Measurements from ENCODE around the gene NCBP2L. TPM values are rescaled to one million over a fixed set of nuclear protein-coding genes. Genes with fewer than 3 reads are reported as not detected.
A peak's percentile ranks its signal among the peaks of the same experiment; 100 is the strongest.

The NCBP2L gene
- total RNA-seq, 4 donors from 2014 or later, result not detected

DNA sequence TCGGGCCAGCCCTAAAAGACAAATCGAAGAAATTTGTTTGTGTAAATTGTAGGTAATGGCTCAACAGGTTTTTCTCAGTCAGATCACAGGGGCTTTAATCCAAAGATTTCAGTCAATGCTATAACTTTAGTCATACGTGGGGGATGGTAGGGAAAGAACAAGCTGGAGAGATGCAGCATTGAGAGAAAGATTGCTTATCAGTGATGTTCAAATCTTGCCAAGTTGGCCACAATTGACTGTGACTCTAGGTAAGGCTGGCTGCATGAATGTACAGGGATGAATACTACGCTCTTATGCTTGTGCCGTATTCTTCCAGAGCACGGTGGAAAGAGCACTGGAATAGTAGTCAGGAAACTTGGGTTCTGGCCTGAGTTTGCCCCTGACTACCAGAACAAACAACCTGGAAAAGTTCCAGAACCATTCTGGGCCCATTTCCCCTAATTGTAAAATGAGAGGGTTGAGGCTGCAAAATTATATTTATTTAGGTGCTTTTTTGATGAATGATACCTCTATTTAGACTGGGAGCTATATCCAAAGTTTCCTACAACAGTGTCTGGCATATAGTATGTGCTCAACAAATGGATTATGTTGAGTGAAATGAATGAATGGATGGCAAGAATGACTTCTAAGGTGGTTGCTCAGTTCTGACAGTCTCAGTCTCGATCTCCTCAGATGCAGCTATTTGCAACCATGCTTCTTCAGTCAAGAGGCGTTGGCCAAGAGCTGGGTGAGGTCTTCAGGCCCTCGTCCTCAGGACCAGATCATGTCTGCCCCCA is 46.4 kb upstream of the NCBP2L start:
- no peaks in the 10 kb centered on the region for H3K36me3 ChIP-seq
- H3K9me3 ChIP-seq, result no peaks in the 10 kb centered on the region
- H3K27ac ChIP-seq (replicated peaks in 1 of 4), result peak overlapping the region; percentile 81 to 82 (median 82)
- no peak for DNase-seq (ENCODE audit: extremely low spot score)
- H3K27me3 ChIP-seq, result no peaks in the 10 kb centered on the region
- peaks cover 68 to 100% (median 92%) of the 10 kb centered on the region in 4 donors for H3K4me1 ChIP-seq
- TF ChIP-seq POLR2AphosphoS5 (IDR thresholded peaks at IDR 0.05), result peak in 1 of 2 donors; percentile 8
- TF ChIP-seq, protein P1, sequence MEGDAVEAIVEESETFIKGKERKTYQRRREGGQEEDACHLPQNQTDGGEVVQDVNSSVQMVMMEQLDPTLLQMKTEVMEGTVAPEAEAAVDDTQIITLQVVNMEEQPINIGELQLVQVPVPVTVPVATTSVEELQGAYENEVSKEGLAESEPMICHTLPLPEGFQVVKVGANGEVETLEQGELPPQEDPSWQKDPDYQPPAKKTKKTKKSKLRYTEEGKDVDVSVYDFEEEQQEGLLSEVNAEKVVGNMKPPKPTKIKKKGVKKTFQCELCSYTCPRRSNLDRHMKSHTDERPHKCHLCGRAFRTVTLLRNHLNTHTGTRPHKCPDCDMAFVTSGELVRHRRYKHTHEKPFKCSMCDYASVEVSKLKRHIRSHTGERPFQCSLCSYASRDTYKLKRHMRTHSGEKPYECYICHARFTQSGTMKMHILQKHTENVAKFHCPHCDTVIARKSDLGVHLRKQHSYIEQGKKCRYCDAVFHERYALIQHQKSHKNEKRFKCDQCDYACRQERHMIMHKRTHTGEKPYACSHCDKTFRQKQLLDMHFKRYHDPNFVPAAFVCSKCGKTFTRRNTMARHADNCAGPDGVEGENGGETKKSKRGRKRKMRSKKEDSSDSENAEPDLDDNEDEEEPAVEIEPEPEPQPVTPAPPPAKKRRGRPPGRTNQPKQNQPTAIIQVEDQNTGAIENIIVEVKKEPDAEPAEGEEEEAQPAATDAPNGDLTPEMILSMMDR (IDR thresholded peaks at IDR 0.05), result no peak
- intact Hi-C loops (cut with DNase I), result no loop called here
- 71% methylated on average over 9 of the region's 9 CpGs for WGBS
- H3K4me3 ChIP-seq, result no peak overlapping the region

DNA sequence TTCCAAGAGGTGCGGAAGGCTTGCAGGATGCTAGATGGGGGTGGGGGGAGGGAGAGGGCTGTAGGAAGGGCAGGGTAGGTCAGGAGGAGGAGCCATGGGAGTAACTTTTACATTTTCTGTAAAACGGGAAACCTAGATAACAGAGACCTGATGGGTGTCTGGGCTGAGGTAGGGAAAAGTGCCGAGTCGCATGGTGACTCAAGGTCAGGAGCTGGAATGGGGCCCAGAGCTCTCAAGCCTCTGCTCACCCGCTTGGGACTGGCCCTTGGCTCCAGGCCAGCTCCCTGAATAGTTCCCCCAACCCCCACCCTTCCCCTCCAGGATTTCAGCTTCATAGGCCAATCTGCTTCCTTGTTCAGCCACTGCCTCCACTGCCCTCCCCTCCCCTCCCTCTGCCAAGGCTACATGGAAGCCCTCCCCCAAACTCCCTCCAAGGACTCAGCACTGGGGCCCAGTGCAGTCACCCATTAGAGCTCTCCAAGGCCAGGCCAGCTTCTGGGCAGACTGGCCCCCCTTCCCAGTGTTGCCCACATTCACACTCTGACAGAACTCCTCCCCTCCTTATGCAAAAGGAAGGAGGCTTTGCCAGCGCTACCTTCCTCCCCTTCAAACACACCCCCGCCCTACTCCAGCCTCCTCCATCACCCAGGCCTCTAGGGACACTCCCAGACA is 45.6 kb upstream of the NCBP2L start:
- intact Hi-C loops (cut with DNase I), result no loop called here
- Histone ChIP-seq H3K27ac (replicated peaks in 1 of 4) (peak overlapping the region; percentile 81 to 82 (median 82)), H3K9me3 (no peaks in the 10 kb centered on the region), H3K4me1 (peaks cover 67 to 98% (median 91%) of the 10 kb centered on the region in 4 donors), H3K27me3 (no peaks in the 10 kb centered on the region), H3K4me3 (no peak overlapping the region), H3K36me3 (no peaks in the 10 kb centered on the region)
- TF ChIP-seq EP300 (IDR thresholded peaks at IDR 0.05) (no peak), POLR2AphosphoS5 (IDR thresholded peaks at IDR 0.05) (peak; percentile 62 to 77), POLR2A (IDR thresholded peaks at IDR 0.05; ENCODE audit: low read depth) (no peak)
- TF ChIP-seq, protein P1 (IDR thresholded peaks at IDR 0.05), result no peak
- peak; percentile 95 for DNase-seq (ENCODE audit: extremely low spot score)
- 32% methylated on average over 7 of the region's 7 CpGs for WGBS

DNA sequence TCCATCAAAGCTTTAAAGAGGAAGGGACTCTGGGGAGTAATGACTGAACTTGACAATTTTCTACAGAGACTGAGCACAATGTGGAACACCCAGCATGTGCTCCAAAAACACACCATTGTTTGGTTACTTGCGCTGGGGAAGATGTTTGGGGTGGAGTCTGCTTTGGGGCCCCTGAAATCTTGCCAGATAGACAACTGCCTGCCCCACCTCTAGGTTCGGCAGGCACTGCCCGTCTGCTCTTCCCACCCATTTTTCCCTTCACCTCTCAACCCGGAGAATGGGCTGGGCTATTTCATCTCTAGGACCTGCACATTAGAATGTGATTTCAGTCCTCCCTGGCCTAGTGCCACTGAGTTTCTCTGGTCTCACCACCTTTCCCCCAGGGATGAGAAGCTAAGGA is 43.8 kb upstream of the NCBP2L start:
- 78% methylated on average over 4 of the region's 4 CpGs for WGBS

DNA sequence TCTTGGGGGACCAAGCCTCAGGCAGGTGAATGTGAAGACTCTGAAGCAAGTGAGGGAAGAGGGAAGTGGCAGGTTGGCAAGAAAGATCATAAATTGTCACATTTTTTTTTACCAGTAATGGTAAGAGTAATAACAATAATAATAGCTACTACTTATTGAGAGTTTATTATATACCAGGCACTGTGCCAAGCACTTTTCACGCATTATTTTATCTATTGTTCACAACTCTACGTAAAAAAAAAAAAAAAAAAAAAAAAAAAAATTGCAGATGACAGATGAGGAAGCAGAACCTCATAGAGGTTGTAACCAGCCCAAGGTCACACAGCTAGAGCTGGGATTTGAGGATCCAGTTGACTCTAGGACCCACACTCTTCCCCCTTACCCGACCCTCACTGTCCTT is 42.9 kb upstream of the NCBP2L start:
- Histone ChIP-seq H3K27ac (replicated peaks in 1 of 4) (peak overlapping the region; percentile 46 to 92 (median 70)), H3K9me3 (no peaks in the 10 kb centered on the region), H3K36me3 (no peaks in the 10 kb centered on the region), H3K4me3 (no peak overlapping the region), H3K4me1 (peaks cover 72 to 98% (median 89%) of the 10 kb centered on the region in 4 donors), H3K27me3 (no peaks in the 10 kb centered on the region)
- intact Hi-C loops (cut with DNase I), result no loop called here
- DNase-seq (ENCODE audit: extremely low spot score), result no peak
- 66% methylated on average over 3 of the region's 3 CpGs for WGBS
- TF ChIP-seq POLR2AphosphoS5 (IDR thresholded peaks at IDR 0.05) (no peak), EP300 (IDR thresholded peaks at IDR 0.05) (no peak), POLR2A (IDR thresholded peaks at IDR 0.05; ENCODE audit: low read depth) (no peak)

More for the DNA sequence above, 43.8 kb upstream of the NCBP2L start:
- no peaks in the 10 kb centered on the region for H3K36me3 ChIP-seq
- peaks cover 73 to 98% (median 89%) of the 10 kb centered on the region in 4 donors for H3K4me1 ChIP-seq
- DNase-seq (ENCODE audit: extremely low spot score), result no peak
- no peaks in the 10 kb centered on the region for H3K27me3 ChIP-seq
- TF ChIP-seq, protein P1 (IDR thresholded peaks at IDR 0.05), result no peak
- TF ChIP-seq EP300 (IDR thresholded peaks at IDR 0.05), result no peak
- no peak for TF ChIP-seq POLR2AphosphoS5 (IDR thresholded peaks at IDR 0.05)
- TF ChIP-seq POLR2A (IDR thresholded peaks at IDR 0.05; ENCODE audit: low read depth), result no peak
- H3K9me3 ChIP-seq, result no peaks in the 10 kb centered on the region
- peak overlapping the region; percentile 46 to 82 (median 69) for H3K27ac ChIP-seq (replicated peaks in 1 of 4)
- intact Hi-C loops (cut with DNase I), result no loop called here
- H3K4me3 ChIP-seq, result no peak overlapping the region

DNA sequence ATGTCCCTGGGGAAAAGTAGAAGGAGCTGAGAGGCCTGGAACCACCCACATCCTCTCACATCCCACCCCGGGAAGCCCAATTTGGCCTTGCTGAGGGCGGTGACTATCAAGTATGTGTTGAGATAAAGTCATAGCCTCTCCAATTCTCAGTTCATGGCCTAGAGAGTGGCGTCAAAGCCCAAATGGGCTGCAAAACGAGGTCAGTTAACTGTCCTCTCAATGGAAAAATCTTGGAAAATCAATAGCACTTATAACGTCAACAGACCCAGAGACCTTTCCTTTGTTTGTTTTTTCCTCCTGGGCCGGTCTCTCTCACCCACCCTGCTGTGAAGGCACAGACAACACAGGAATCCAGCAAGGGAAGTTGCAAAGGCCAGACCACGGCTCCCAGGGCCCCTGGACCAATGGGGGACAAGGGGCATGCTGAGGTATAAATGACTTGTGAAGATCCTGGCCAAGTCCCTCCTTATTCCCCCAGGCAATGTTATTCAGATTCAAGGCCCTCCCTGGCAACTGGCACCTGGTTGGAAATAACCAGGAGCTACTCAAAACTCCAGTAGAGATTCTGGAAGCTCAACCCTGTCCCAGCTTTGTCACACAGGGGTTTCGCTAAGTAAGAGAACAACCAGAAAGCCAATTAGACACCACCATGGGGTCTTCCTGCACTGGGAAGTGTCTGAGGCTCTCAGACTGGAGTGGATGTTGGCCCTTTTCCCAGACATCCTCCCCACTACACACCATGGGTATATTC is 40.6 kb upstream of the NCBP2L start:
- DNase-seq (ENCODE audit: extremely low spot score), result no peak
- WGBS, result 52% methylated on average over 8 of the region's 8 CpGs
- no peaks in the 10 kb centered on the region for H3K36me3 ChIP-seq
- intact Hi-C loops (cut with DNase I), result no loop called here
- TF ChIP-seq EP300 (IDR thresholded peaks at IDR 0.05) (no peak), POLR2AphosphoS5 (IDR thresholded peaks at IDR 0.05) (no peak), POLR2A (IDR thresholded peaks at IDR 0.05; ENCODE audit: low read depth) (no peak)
- TF ChIP-seq, protein P1 (IDR thresholded peaks at IDR 0.05), result no peak
- peaks cover 74 to 98% (median 88%) of the 10 kb centered on the region in 4 donors for H3K4me1 ChIP-seq
- H3K9me3 ChIP-seq, result no peaks in the 10 kb centered on the region
- no peak overlapping the region for H3K4me3 ChIP-seq
- H3K27me3 ChIP-seq, result no peaks in the 10 kb centered on the region
- peak overlapping the region; percentile 10 to 92 (median 26) for H3K27ac ChIP-seq (replicated peaks in 1 of 4)

Measured in esophagus muscularis mucosa (tissue), 4 donors.